ENCODE data around the gene ATP2C2. TPM values are rescaled to one million over a fixed set of nuclear protein-coding genes. Genes with fewer than 3 reads are reported as not detected.

The ATP2C2 gene
- total RNA-seq, 1 donor from 2014 or later, result not detected

DNA sequence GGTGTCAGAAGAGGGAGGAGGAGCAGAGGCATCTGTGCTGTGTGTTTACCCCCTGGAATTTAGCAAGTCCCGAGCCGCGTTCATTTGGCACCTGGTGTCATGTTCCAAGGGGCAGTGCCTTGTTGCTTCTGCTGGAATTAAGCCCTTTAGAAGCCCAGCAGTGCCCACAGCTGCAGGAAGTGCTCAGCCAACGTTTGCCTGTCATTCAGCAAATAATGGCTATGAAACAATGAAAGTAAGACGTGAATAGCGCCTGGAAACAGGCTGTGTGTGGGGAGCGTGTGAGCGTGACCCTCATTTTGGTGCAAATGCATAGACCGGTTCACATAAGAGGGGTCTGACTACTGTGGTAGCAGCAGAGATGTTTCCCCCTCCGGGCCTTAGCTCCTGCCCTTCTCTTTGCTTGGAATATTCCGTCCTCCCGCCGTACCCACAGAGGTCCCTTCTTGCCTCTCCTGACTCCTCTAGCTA, 5.8 kb upstream of the ATP2C2 start:
- H3K27ac ChIP-seq, result no peak overlapping the region
- intact Hi-C loops (cut with DNase I), result no loop called here
- TF ChIP-seq, protein P1, sequence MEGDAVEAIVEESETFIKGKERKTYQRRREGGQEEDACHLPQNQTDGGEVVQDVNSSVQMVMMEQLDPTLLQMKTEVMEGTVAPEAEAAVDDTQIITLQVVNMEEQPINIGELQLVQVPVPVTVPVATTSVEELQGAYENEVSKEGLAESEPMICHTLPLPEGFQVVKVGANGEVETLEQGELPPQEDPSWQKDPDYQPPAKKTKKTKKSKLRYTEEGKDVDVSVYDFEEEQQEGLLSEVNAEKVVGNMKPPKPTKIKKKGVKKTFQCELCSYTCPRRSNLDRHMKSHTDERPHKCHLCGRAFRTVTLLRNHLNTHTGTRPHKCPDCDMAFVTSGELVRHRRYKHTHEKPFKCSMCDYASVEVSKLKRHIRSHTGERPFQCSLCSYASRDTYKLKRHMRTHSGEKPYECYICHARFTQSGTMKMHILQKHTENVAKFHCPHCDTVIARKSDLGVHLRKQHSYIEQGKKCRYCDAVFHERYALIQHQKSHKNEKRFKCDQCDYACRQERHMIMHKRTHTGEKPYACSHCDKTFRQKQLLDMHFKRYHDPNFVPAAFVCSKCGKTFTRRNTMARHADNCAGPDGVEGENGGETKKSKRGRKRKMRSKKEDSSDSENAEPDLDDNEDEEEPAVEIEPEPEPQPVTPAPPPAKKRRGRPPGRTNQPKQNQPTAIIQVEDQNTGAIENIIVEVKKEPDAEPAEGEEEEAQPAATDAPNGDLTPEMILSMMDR (IDR thresholded peaks at IDR 0.05), result no peak
- no peaks in the 10 kb centered on the region for H3K36me3 ChIP-seq
- H3K4me3 ChIP-seq, result no peak overlapping the region
- no peaks in the 10 kb centered on the region for H3K27me3 ChIP-seq
- H3K4me1 ChIP-seq, result no peaks in the 10 kb centered on the region
- H3K9me3 ChIP-seq, result no peaks in the 10 kb centered on the region
- no peak for DNase-seq (ENCODE audit: low spot score in 2 of 2)

DNA sequence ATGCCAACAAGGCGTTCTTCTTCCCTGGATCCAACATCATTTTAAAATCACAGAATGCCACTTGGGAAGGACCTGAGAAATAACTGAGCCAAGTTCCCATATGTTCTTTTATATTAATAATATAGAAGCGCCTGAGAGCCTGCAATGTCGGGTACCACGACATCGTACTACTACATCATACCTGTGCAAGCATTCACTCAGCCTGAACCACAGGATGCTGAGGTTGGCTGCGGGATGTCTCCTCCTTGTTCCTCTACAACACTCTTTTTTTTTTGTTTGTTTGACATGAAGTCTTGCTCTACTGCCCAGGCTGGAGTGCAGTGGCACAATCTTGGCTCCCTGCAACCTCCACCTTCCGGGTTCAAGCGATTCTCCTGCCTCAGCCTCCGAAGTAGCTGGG, 2.1 kb upstream of the ATP2C2 start:
- Histone ChIP-seq H3K36me3 (no peaks in the 10 kb centered on the region), H3K4me3 (no peak overlapping the region), H3K4me1 (no peaks in the 10 kb centered on the region), H3K9me3 (no peaks in the 10 kb centered on the region), H3K27me3 (peaks cover 15% of the 10 kb centered on the region), H3K27ac (no peak overlapping the region)
- intact Hi-C loops (cut with DNase I), result no loop called here
- TF ChIP-seq, protein P1 (IDR thresholded peaks at IDR 0.05), result no peak
- no peak for DNase-seq (ENCODE audit: low spot score in 2 of 2)

DNA sequence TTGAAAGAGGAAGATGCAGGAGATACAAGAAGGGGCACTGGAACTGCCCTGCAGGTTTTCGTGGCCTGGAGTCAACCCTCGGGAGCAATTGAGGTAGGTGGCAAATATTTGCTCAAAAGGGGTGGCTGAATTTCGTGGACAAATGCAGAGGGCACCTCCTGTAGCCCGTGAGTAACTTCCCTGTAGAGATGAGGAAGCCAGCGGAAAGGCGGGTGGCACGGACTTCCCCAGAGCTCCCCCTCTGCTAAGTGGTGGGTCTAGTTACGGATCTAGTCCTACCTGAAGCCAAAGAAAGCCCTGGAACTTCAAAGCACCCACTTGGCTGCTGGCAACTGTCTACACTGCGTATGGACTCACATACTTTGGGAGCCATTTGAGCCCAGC, 1.0 kb upstream of the ATP2C2 start:
- no peaks in the 10 kb centered on the region for H3K4me1 ChIP-seq
- H3K27ac ChIP-seq, result no peak overlapping the region
- no peaks in the 10 kb centered on the region for H3K36me3 ChIP-seq
- no peaks in the 10 kb centered on the region for H3K9me3 ChIP-seq
- H3K4me3 ChIP-seq, result no peak overlapping the region
- H3K27me3 ChIP-seq, result peaks cover 15% of the 10 kb centered on the region
- no peak for DNase-seq (ENCODE audit: low spot score in 2 of 2)
- TF ChIP-seq, protein P1 (IDR thresholded peaks at IDR 0.05), result no peak
- intact Hi-C loops (cut with DNase I), result no loop called here

DNA sequence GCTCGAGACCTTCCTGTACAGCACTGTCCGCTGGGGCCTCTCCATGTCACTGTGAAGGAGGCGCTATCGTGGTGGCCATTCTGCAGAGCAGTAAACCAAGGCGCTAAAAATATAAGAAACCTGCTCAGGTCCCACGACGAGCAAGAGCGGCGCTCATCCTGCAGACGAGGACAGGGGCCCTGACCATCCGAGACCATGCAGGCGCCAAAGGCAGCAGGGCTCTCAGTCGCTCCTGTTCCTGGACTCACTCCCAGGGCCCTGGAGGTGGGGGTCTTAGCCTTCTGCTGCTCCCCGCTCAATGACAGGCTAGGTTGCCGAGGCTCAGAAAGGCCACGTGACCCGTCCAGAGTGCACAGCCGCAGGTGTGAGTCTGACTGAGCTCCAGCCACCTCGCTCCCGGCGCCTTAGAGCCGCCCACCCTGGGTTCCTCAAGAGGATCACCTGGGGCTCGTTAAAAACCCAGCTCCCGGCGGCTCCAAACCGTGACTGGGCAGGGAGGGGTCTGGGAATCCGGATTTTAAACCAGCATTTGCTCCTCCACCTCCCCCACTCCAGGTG, 509 bp upstream of the ATP2C2 start:
- no peak for DNase-seq (ENCODE audit: low spot score in 2 of 2)
- TF ChIP-seq, protein P1 (IDR thresholded peaks at IDR 0.05), result no peak
- Histone ChIP-seq H3K36me3 (no peaks in the 10 kb centered on the region), H3K4me1 (no peaks in the 10 kb centered on the region), H3K27ac (no peak overlapping the region), H3K9me3 (no peaks in the 10 kb centered on the region), H3K27me3 (peaks cover 15% of the 10 kb centered on the region), H3K4me3 (no peak overlapping the region)
- intact Hi-C loops (cut with DNase I), result no loop called here

DNA sequence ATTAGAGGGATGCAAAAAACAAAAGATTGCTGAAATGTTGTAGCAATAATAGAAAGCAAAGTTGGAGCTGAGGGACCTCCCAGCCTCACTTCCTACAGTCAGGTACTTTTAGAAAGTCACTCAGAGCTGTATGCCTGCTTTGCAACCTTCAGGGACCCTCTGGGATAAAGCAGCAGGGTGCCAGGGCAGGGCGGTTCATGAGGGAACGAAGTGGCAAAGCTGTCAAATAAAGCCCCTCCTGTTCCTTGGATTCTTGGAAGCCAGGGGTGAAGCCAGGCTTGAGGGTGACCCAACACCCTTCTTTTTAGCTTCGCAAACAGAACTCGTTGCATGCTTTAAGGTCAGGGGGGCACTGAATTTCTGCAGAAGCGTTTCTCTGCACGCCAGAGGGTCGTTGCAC, 767 bp downstream of the ATP2C2 start:
- TF ChIP-seq, protein P1 (IDR thresholded peaks at IDR 0.05), result no peak
- intact Hi-C loops (cut with DNase I), result no loop called here
- peaks cover 15% of the 10 kb centered on the region for H3K27me3 ChIP-seq

More for the DNA sequence above, 767 bp downstream of the ATP2C2 start:
- Histone ChIP-seq H3K4me3 (no peak overlapping the region), H3K27ac (no peak overlapping the region), H3K36me3 (no peaks in the 10 kb centered on the region), H3K9me3 (no peaks in the 10 kb centered on the region), H3K4me1 (no peaks in the 10 kb centered on the region)
- no peak for DNase-seq (ENCODE audit: low spot score in 2 of 2)

All from ascending aorta (tissue), 2 donors.